Activated T-cell treated with anti-CD3 and anti-CD28 coated beads for 24 hours (primary cell): Measurements from ENCODE around the gene ACTN4.
A peak's percentile ranks its signal among the peaks of the same experiment; 100 is the strongest.
"Not testable (repeated sequence)": the region's sequence is repeated elsewhere in the genome, so short reads cannot be mapped to it uniquely, and the experiment has no call there.

Source experiments
- DNase-seq: peaks from one replicate; pipeline ENCODE4 v3.0.0-alpha.2; 2020; ENCODE audit warnings: low read depth

Gene ACTN4

GRCh38 chr19:38647368-38647965 is at the start of gene ACTN4:
TSS of gene ACTN4 (plus strand) at chr19:38647649. CDS start at chr19:38647746, 97 bp downstream.
- peak; percentile 100 for DNase-seq

- no peak for DNase-seq
Observed at GRCh38 chr19:38599722-38600121, 47.7 kb upstream of the ACTN4 start.

GRCh38 chr19:38602856-38603255 is 44.6 kb upstream of the ACTN4 start:
- DNase-seq = not testable (repeated sequence)

GRCh38 chr19:38606131-38606530 is 41.3 kb upstream of the ACTN4 start:
- no peak for DNase-seq

- no peak for DNase-seq
Observed at GRCh38 chr19:38614289-38614688, 33.2 kb upstream of the ACTN4 start.

GRCh38 chr19:38615007-38615581 is 32.4 kb upstream of the ACTN4 start:
- no peak for DNase-seq

- no peak for DNase-seq
Observed at GRCh38 chr19:38616265-38616664, 31.2 kb upstream of the ACTN4 start.

GRCh38 chr19:38617283-38617763 is 30.1 kb upstream of the ACTN4 start:
- peak; percentile 15 for DNase-seq

- DNase-seq = peak; percentile 64
Observed at GRCh38 chr19:38617764-38618589, 29.5 kb upstream of the ACTN4 start, which contains the start of gene MAP4K1. TSS of gene MAP4K1 (minus strand) at chr19:38617953. CDS start at chr19:38617895, 58 bp downstream.

- peak; percentile 99 for DNase-seq
Observed at GRCh38 chr19:38618590-38619360, 28.7 kb upstream of the ACTN4 start, which contains the start of gene EIF3K. TSS of gene EIF3K (plus strand) at chr19:38619188. CDS start at chr19:38619269, 81 bp downstream.

GRCh38 chr19:38619361-38620174 is 27.9 kb upstream of the ACTN4 start:
- no peak for DNase-seq

GRCh38 chr19:38624822-38625221 is 22.6 kb upstream of the ACTN4 start:
- no peak for DNase-seq

- no peak for DNase-seq
Observed at GRCh38 chr19:38626401-38626800, 21.0 kb upstream of the ACTN4 start.

- no peak for DNase-seq
Observed at GRCh38 chr19:38629568-38629967, 17.9 kb upstream of the ACTN4 start.

GRCh38 chr19:38631301-38631700 is 16.1 kb upstream of the ACTN4 start:
- not testable (repeated sequence) for DNase-seq

- DNase-seq = not testable (repeated sequence)
Observed at GRCh38 chr19:38631811-38632475, 15.5 kb upstream of the ACTN4 start.

GRCh38 chr19:38632476-38633213 is 14.8 kb upstream of the ACTN4 start:
- no peak for DNase-seq

GRCh38 chr19:38634757-38635482 is 12.5 kb upstream of the ACTN4 start:
- DNase-seq = peak; percentile 59
